Frontal cortex (tissue), 4 donors: ENCODE results near the gene IL1RAPL2. TPM values are rescaled to one million over a fixed set of nuclear protein-coding genes. Genes with fewer than 3 reads are reported as not detected.
"Not testable (repeated sequence)": the region's sequence is repeated elsewhere in the genome, so short reads cannot be mapped to it uniquely, and the experiment has no call there.

ENCODE experiments used
- DNase-seq, 2 donors: peaks; one replicate each; pipeline ENCODE4 v3.0.0; 2012; ENCODE audit warnings: low spot score in 2 of 2
- FAIRE-seq: peaks from 2 replicates; lab custom pipeline; 2012; peaks lifted over from hg19 to GRCh38; lab: Jason Lieb, UNC
- total RNA-seq: library from RNA; depleted of rRNA; stranded (reverse); fragments of >200 nt; gene quantifications from one replicate; pipeline ENCODE4 v1.2.3, GENCODE V29; 2014
- donor health status: control.
- donor health status: control.
- donor health status: control.

IL1RAPL2 gene
- total RNA-seq, 1 donor from 2014 or later, result 8.2 TPM

DNA sequence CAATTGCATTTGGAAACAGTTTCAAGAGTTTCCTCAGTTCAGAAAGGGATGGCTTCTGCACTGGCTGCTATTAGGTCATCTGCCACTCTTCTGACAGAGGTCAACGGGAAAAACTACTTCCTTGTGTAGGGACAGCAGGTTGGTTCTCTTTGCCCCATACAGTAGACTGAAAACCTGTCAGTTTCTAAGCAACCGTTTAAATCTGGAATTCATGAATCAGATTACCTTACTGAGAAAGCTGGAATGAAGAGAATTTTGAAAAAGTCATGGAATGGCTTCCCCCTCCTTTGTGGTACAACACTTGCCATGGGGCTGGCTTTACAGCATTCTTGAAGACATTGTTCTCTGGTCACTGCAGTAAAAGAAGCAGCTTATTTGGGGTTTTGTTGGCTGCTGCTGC is 240.3 kb downstream of the IL1RAPL2 start:
- FAIRE-seq (no peak), DNase-seq (no peak)

DNA sequence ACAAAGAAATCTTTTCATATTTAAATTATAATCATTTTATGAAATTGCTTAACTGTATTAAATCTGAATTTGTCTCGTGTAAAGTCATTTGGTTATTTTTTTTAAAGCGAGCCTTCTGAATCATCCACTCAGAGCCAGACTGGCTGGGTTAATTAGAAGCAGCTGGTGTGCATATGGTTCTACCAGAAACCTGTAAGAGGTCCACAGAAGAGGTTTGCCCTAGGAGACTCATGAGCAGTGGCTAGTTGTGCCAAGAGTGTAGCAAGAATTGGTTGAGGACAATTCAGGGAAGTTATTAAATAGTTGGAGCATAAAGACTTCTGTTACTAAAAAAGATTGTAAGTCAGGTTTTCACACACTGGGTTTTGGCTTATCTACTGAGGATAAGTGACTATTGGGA is 267.4 kb downstream of the IL1RAPL2 start:
- no peak for FAIRE-seq

DNA sequence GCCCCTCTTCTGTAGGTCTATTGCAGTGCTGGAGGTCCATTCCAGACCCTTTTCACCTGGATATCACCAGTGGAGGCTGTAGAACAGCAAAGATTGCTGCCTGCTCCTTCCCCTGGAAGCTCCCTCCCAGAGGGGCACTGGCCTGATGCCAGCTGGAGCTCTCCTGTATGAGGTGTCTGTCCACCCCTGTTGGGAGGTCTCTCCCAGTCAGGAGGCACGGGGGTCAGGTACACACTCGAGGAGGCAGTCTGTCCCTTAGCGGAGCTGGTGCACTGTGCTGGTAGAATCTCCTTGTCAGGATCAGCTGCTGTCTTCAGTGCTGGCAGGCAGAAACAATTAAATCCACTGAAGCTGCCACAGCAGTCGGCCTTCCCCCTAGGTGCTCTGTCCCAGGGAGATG is 276.6 kb downstream of the IL1RAPL2 start:
- DNase-seq (no peak), FAIRE-seq (no peak)

More for the DNA sequence above, 267.4 kb downstream of the IL1RAPL2 start:
- no peak for DNase-seq

DNA sequence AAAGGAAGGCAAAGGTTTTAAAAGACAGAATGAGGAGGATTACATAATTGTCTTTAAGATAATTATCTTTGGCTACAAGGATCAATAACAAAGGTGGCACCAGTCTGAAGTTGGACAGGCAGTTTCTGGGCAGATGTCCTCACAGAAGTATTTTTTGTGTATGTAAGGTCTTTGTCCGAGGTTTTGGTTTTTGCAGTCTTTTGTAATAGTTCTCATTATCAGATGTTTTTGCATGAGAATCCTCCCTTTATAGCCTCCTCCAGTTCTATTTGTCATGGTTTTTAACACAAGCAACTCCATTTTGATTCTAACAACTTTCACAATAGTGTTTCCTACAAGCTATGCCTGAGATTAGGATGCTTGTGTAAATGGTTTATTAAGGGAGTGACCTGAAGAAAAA is 286.2 kb downstream of the IL1RAPL2 start:
- DNase-seq (no peak), FAIRE-seq (no peak)

DNA sequence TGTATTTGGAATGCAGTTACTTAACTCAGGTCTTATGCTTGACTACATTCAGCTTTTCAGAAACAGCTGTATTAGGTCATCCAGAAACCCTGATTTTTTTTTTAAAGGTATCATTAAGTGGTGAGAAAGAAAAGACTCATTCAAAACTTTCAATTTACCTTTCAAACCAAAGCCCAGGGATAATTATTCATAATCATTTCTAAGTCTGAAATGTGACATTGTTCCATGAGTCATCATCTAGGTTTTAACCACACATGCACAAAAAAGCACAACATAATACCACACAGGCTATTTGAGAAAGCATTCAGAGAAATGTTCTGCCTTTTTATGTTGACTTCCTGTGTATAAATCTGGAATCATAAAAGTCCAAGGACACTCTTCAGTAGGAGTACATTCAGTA is 288.2 kb downstream of the IL1RAPL2 start:
- FAIRE-seq, result no peak

DNA sequence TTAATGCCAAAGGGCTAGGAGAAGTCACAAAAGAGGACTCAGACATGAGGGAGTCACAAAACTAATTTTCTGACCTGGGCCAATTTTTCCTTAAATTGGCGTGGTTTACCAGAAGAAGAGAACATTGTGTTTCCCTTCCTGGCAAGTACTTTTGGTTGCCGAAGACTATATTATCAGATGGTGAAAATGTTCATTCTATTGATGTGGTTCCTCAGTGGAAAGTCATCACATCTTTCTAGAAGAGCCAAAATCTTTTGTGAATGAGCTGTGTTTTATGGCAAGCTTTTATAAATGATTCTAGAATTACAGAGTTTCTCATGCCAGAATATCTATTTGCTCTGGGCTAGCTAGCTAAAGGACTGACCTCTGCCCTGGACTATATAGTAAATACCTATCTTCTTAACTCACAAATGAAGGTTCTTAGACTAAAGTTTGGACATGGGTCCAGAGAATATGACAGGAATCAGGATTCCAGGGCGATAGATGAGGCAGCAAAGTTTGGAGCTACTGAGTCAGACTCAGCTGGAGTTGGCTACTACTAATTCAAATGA is 288.9 kb downstream of the IL1RAPL2 start:
- FAIRE-seq, result no peak
- no peak for DNase-seq

More for the DNA sequence above, 288.2 kb downstream of the IL1RAPL2 start:
- DNase-seq, result no peak

DNA sequence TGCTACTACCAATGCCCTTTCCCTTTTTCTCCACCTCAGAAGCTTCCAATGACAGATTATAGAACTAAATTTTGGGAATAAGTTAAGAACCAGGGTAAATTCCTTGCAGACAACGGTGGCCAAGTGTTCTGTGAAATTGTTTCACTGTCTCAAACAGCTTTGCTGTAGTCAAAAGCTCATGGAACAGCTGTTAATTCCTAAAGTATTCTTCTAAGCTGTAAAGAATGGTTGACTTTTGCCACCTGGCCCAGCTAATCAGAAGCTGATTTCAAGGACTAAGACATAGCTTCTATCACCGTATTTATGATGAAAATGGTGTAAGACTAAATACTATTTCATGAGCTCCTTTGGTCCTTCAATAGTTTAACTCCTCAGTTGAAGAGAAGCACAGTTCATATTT is 297.5 kb downstream of the IL1RAPL2 start:
- FAIRE-seq, result no peak
- no peak for DNase-seq

DNA sequence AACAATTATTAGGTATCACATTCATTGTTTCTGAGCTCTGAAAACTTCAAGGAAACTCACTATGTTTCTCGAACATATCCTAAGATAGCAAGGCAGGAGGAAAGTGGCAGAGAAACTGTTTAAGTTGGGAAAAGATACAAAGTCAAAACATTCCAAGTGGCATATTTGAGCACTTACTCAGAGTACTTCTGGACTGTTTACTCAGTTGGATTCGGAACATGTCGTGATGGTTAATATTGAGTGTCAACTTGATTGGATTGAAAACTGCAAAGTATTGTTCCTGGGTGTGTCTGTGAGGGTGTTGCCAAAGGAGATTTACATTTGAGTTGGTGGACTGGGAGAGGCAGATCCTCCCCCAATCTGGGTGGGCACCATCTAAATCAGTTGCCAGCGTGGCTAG is 298.3 kb downstream of the IL1RAPL2 start:
- FAIRE-seq (no peak), DNase-seq (no peak)

DNA sequence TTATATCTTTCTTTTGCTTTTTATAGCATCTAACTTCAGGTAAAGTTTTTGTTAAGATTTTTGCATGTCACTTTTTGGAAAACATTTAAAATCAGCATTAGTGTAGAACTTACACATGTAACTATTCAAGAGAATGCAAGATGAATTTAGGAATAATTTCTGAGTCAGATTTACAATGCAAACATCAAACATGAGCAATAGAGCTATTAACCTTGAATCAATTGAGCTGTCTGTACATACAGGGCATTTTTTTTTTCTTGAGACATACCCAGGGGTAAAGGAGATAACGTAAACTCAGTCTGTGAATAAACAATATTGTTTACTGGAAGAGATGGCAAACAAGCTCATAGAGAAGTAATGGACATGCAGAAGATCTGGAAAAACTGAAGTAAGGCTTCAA is 311.5 kb downstream of the IL1RAPL2 start:
- FAIRE-seq, result no peak

DNA sequence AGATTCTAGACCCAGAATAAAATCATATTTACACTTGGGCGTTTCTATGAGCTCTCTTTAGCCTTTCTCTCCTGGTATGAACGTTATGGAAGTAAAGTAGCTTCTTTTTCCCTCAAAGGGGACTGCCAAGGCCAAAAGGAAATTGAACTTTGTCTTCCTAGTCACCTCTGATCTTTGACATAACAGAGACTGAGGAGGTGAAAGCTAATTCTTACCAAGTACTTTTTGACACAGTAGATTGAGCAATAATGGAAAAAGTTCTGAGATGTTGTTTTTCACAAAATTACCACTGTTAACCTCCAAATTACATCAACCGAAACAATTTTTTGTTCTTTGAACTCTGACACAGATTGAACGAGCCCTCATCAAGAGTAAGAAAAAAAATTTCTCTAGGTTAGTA is 336.1 kb downstream of the IL1RAPL2 start:
- DNase-seq (no peak), FAIRE-seq (no peak)

More for the DNA sequence above, 311.5 kb downstream of the IL1RAPL2 start:
- no peak for DNase-seq

DNA sequence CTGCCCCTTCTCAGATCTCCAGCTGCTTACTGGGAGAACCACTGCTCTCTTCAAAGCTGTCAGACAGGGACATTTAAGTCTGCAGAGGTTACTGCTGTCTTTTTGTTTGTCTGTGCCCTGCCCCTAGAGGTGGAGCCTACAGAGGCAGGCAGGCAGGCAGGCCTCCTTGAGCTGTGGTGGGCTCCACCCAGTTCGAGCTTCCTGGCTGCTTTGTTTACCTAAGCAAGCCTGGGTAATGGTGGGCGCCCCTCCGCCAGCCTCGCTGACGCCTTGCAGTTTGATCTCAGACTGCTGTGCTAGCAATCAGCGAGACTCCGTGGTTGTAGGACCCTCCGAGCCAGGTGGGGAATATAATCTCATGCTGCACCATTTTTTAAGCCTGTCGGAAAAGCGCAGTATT is 343.7 kb downstream of the IL1RAPL2 start:
- not testable (repeated sequence) for FAIRE-seq, DNase-seq

DNA sequence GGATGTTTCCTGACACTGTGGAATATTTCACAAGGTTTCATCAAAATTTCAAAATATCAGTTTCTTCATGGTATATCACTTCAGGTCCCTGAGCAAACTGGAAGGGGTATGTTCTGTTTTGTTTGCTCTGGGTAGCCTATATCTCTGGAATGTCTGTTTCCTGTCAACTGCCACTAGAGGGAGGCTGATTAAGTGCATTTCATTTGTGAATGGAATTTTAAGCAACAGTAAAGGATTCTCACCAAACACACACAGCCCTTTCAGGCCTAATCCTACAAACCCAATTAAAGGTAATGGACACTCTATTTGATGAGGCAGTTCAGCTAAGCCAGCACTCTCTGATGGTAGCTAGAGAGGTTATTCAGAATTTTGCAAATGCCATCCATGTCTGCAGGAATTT is 347.3 kb downstream of the IL1RAPL2 start:
- DNase-seq (no peak), FAIRE-seq (no peak)

DNA sequence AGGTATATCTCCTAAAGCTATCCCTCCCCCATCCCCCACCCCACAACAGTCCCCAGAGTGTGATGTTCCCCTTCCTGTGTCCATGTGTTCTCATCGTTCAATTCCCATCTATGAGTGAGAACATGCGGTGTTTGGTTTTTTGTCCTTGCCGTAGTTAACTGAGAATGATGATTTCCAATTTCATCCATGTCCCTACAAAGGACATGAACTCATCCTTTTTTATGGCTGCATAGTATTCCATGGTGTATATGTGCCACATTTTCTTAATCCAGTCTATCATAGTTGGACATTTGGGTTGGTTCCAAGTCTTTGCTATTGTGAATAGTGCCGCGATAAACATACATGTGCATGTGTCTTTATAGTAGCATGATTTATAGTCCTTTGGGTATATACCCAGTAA is 348.7 kb downstream of the IL1RAPL2 start:
- not testable (repeated sequence) for DNase-seq, FAIRE-seq

DNA sequence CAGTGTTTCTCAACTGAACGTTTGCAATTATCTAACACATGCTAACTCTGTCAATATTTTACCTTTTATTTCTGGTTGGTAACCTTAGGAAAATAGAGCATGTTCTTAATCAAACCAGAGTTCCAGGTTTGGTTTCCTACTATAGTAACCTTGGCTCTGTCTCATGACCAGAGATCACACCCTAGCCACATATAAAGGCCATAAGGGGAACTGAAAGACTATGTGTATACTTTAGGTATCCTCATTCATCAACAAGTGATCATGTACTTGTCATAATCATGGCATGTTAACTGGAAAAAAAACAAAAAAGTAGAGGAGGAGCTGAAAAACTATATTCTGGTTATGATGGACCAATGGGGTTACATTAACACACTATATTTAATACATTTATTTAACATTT is 352.1 kb downstream of the IL1RAPL2 start:
- no peak for DNase-seq
- no peak for FAIRE-seq

DNA sequence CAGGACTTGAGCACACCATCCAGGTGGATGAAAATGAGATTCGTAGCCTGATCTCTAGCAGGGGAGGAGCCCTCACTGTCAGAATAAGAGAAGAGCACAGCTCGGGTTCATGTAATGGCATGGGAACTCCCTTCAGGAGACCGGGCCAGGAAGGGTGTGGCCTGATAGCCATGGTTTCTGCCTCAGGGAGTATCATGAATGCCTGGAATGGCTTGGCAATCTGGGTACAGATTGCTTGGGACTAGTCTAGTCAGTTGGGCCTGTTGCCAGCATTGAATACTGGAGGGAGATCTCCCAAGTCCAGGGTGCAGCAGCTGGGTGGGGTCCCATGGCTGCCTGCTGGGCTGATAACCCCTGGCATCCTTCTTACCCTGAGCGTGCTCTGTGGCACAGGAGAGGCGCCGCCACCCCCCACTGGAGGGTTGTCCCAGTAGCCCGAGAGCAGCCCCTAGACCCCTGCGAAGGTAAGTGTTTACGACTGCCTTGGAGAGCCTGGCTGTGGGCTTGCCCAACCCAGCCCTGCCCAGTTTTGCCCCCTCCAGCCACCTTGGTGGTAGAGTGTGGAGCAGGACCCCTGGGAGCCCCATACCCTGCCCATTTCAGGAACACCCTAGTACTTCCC is 355.7 kb downstream of the IL1RAPL2 start:
- no peak for DNase-seq
- FAIRE-seq, result no peak

DNA sequence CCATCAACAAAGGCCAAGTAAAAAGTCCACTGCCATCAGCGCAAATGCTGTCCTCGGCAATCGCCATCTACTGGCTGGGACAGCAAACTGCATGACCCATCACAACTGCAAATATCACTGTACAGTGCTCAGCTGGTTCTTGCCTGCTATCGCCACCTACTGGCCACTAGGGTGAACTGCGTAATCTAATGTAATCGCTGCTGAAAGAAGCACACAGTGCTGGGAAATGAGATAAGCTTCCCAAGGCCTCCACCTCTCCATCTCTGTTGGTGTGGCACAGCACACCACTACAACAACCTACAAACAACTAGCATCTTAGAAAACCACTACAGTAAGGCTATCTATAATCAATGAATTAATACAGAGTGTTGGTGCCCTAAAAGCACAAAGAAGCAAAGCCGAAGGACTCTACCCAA is 356.2 kb downstream of the IL1RAPL2 start:
- DNase-seq, result peak in 1 of 2 donors; percentile 4
- no peak for FAIRE-seq

DNA sequence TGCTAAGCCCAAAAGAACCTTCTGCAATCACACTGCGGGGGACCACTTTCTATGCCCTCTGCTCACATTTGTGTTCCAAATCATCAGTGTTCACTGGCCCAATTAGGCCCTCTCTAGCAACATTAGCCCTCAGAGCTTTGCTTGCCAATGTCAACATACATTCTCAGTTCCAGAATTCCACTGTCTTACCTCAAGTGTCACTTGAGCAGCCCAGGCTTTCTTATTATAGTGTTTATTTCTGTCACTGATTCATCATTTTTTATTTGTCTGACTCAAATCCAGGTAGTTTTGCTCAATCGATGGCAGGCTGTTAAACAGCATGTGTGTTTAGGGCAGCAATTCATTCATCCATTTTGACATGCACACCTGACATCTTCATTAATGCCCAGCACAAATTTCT is 363.3 kb downstream of the IL1RAPL2 start:
- DNase-seq, result no peak
- FAIRE-seq, result no peak

DNA sequence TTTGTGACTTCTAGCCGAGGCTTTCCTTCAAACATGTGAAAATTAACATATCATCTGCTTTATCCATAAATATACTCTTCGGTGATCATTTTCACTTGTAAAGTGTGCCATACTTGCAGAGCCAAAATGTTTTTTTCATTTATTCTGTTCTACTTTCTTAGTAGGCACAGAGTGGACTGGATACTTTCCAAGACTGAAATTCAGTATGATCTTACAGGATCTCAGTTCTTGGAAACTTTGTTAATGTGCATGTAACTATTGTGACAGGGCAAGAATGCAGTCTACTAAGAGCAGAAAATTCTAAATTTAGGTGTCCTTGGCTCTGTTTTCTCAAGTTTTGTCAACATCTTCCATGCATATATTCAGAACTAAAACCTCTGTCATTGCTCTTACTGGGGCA is 369.6 kb downstream of the IL1RAPL2 start:
- FAIRE-seq, result no peak

DNA sequence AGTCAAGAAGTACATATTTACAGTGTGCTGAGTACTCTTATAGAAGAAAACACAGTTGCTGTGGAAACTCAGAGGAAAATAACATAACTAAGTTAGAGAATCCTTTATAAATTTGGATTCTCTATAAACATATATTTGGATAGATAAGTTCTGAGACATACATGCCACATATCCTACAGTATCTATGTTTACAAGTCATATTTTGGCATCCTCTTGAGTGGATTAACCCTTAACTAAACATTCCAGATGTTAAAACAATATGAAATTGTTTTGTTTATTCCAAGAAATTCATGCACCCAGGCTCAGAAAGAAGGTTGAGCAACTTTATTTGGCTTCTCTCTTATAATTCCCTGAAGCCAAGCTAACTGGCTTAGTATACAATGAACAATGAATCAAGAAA is 387.3 kb downstream of the IL1RAPL2 start:
- no peak for FAIRE-seq

More for the DNA sequence above, 369.6 kb downstream of the IL1RAPL2 start:
- DNase-seq, result no peak

DNA sequence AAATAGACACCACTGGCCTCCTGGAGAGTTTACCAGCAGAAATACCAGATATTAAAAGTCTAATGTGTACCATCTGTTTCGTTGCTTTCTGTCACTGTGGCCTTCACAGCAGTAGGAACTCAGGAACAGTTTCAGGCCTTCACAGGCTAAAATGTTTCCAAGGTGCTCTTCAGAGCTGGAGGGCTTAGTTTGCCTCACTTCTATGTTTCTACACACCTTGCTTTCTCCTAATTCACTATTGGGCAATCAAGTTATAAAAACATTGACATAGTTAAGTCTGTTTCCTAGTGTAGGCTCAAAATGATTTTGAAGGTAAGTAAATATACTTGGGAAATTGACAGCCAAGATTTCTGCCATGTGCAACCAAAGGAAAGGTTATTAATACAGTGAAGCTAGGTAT is 395.9 kb downstream of the IL1RAPL2 start:
- no peak for FAIRE-seq
- no peak for DNase-seq

More for the DNA sequence above, 387.3 kb downstream of the IL1RAPL2 start:
- no peak for DNase-seq

DNA sequence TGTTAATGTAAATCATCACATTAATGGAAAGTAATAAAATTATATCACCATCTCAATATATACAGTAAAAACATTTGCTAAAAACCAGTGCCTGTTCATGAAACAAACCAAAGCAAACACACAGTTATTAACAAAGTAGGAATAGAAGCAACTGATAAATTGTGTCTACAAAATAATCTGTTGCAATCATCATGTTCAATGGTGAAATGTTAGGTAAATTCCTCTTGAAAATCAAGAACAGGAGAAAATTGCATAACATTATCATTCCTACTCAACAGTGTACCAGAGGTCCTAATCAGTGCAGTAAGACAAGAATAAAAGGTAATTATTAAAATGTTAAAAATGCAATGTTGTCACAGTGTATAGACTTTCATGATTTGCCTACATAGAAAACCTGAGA is 402.2 kb downstream of the IL1RAPL2 start:
- FAIRE-seq, result no peak
- no peak for DNase-seq

DNA sequence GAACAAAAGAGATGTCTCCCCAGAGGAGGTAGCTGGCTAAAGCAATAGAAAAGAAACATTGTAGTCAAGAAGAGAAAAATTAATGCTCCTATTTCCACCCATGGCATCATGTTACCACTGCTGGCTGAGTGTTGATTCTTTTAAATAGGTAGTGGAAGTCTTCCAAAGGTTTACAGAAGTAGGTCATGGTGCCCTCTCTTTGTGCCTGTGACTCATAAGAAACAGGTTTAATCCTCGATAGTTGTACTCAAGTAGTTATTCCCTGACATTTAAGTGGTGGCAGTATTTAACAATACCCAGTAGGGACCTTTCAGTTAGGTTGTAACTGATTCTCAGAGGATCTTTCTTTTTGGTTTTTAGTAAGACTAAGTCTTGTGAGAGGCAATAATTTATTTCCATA is 406.7 kb downstream of the IL1RAPL2 start:
- DNase-seq (no peak), FAIRE-seq (no peak)
